PFSK-1 (cell line): ENCODE results near the gene GSC2.

Experiments used
- FOXP2 ChIP-seq: optimal IDR thresholded peaks from 2 replicates; pipeline ENCODE3; 2011; ENCODE audit warnings: borderline replicate concordance, control low read depth, inconsistent platforms; ENCODE audit not compliant: insufficient read depth; ENCODE audit errors: extremely low read length, extremely low read depth
- POLR2AphosphoS5 ChIP-seq: IDR thresholded peaks from 2 replicates; pipeline ENCODE4 v1.6.1; 2012; ENCODE audit warnings: low read depth, mild to moderate bottlenecking, control low read depth, low read length, moderate library complexity
- SIN3A ChIP-seq: IDR thresholded peaks from 2 replicates; pipeline ENCODE4 v1.6.1; 2012; ENCODE audit warnings: mild to moderate bottlenecking, low read length, moderate library complexity, borderline replicate concordance; ENCODE audit not compliant: insufficient read depth
- TAF1 ChIP-seq: IDR thresholded peaks from 2 replicates; pipeline ENCODE4 v1.6.1; 2012; ENCODE audit warnings: low read length, control low read depth, borderline replicate concordance; ENCODE audit not compliant: insufficient read depth
- TF ChIP-seq, protein P1 (sequence below), 2 experiments: IDR thresholded peaks; 2 replicates each; pipeline versions ENCODE4 v1.6.1 to v1.8.0; 2011 to 2012; ENCODE audit warnings: low read depth in 2 of 2, low read length in 2 of 2, control low read depth in 1 of 2, inconsistent platforms in 1 of 2, mild to moderate bottlenecking in 1 of 2, moderate library complexity in 1 of 2; ENCODE audit not compliant: insufficient read depth in 1 of 2

Gene GSC2

DNA sequence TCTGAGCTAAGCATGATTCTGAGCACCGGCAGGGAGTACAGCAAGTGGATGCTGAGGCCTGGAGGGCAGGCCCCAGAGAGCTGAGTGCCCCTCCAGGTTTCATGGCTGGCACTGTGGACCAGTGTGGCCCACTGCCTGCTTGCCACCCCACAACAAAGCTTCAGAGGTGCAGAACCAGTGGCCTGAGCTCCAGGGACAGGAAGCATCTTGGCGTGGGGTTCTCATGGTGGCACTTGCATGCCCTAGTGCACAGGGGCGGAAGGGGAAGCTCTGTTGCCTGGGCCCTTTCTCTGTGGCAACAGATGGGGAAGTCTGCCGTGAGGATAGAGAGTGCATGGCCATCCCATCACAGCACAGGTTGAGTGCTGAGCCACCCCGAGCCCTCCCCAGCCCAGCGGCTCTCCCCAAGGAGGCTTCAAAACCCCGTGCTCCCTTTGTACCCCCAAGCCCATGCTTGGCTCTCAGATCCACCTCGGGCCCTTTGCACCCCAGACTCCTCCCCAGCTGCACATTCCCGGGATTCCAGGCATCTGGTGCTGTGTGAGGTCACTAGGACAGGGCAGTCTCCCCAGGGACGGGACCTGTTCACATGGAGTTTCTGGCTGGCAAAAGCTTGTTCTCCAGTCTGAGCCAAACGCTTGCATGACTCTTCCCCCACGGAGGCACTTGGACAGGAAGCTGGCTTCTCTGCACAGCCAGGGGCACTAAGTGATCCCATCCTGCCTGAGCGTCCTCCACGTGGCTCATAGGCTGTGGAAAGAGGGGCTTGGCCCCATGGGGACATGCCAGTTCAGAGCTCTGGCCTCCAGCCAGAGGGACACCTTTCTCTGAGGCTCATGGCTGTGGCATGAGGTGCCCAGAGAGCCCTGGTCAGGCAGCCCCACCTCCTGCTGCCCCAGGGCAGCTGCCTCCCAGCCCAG, 24.3 kb upstream of the GSC2 start:
- TF ChIP-seq TAF1 (no peak), POLR2AphosphoS5 (no peak; the same call in 1 of the 2 replicates), SIN3A (no peak), FOXP2 (no peak)
- TF ChIP-seq, protein P1, sequence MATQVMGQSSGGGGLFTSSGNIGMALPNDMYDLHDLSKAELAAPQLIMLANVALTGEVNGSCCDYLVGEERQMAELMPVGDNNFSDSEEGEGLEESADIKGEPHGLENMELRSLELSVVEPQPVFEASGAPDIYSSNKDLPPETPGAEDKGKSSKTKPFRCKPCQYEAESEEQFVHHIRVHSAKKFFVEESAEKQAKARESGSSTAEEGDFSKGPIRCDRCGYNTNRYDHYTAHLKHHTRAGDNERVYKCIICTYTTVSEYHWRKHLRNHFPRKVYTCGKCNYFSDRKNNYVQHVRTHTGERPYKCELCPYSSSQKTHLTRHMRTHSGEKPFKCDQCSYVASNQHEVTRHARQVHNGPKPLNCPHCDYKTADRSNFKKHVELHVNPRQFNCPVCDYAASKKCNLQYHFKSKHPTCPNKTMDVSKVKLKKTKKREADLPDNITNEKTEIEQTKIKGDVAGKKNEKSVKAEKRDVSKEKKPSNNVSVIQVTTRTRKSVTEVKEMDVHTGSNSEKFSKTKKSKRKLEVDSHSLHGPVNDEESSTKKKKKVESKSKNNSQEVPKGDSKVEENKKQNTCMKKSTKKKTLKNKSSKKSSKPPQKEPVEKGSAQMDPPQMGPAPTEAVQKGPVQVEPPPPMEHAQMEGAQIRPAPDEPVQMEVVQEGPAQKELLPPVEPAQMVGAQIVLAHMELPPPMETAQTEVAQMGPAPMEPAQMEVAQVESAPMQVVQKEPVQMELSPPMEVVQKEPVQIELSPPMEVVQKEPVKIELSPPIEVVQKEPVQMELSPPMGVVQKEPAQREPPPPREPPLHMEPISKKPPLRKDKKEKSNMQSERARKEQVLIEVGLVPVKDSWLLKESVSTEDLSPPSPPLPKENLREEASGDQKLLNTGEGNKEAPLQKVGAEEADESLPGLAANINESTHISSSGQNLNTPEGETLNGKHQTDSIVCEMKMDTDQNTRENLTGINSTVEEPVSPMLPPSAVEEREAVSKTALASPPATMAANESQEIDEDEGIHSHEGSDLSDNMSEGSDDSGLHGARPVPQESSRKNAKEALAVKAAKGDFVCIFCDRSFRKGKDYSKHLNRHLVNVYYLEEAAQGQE (IDR thresholded peaks at IDR 0.05; ENCODE audit: insufficient read depth in 1 of 2, low read depth in 2 of 2, low read length in 2 of 2), result no peak

GRCh38 chr22:19173047-19174035, 23.2 kb upstream of the GSC2 start:
- TF ChIP-seq POLR2AphosphoS5, result no peak; the same call in 1 of the 2 replicates
- TF ChIP-seq FOXP2, result no peak
- TF ChIP-seq, protein P1 (IDR thresholded peaks at IDR 0.05; ENCODE audit: insufficient read depth in 1 of 2, low read depth in 2 of 2, low read length in 2 of 2), result no peak
- no peak for TF ChIP-seq SIN3A
- no peak for TF ChIP-seq TAF1

GRCh38 chr22:19172213-19173046, 22.3 kb upstream of the GSC2 start:
- TF ChIP-seq FOXP2 (no peak), TAF1 (no peak), SIN3A (no peak), POLR2AphosphoS5 (no peak)
- TF ChIP-seq, protein P1 (IDR thresholded peaks at IDR 0.05; ENCODE audit: insufficient read depth in 1 of 2, low read depth in 2 of 2, low read length in 2 of 2), result no peak

- TF ChIP-seq, protein P1 (IDR thresholded peaks at IDR 0.05; ENCODE audit: insufficient read depth in 1 of 2, low read depth in 2 of 2, low read length in 2 of 2), result no peak
- TF ChIP-seq POLR2AphosphoS5, result no peak
- no peak for TF ChIP-seq TAF1
- TF ChIP-seq SIN3A, result no peak
- TF ChIP-seq FOXP2, result no peak
These were observed 19.8 kb upstream of the GSC2 start for GRCh38 chr22:19169947-19170318.
